Measurements from ENCODE around the gene DAPK3. TPM values are rescaled to one million over a fixed set of nuclear protein-coding genes. Genes with fewer than 3 reads are reported as not detected.

DAPK3 gene
- total RNA-seq, 1 experiment from 2014 or later = 66.6 TPM

DNA sequence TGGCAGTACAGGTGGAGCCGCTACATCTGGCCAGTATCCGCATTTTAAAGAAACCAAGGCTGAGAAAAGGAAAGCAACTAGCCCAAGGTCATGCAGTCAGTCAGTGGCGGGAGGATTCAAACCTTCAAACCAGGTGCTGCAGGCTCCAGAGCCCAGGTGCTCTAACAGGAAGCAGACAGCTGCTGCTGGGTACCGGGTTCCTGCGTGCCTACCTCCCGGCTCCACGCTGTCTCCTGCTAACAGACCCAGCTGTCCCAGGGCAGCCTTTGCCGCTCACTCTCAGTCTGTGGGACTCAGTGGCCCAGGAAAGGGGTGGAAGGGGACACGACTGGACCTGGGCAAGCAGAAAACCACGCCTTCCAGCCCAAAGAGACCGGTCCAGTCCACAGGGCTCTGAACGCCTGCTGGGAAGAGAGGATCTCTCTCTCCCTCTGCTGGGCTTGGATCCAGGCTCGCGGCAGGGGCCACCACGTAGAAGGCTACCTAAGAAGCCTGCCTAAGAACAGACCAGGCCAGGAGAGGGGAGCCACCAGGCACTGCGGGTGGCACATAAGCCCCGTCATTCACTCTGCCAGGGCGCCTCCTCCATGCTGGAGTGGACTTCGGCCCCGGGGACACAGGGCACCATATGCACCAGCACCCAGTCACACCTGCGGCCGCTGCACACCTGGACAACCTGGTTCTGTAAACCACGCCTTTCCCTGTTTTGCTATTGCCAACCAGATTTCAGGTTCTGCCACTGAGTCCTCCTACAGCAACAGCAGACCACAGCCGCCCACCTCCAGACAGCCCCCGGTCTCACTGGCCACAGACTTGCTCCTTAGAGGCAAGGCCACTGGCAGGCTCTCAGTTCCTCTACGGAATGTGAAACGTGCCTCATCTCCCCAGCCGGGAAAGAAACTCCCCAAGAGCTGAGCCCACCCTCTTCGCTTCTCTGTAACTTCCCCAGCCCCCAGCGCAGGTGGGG is 4.6 kb downstream of the DAPK3 start:
- no peak for ATAC-seq
- CTCF ChIA-PET = no interaction called here
- no TSS peak for BruUV-seq (replicated peaks)
- peaks cover 3% of the 10 kb centered on the region for H3K36me3 ChIP-seq (ENCODE audit: control insufficient read depth, insufficient read depth, low read length)
- H3K4me1 ChIP-seq (ENCODE audit: control insufficient read depth, insufficient read depth, low read length) = peaks cover 14% of the 10 kb centered on the region
- H3K4me3 ChIP-seq (ENCODE audit: low read depth in 2 of 2, low read length in 2 of 2) = no peak overlapping the region
- H3K9me3 ChIP-seq (ENCODE audit: control insufficient read depth, insufficient read depth, low read depth, low read length) = no peaks in the 10 kb centered on the region
- H3K27me3 ChIP-seq (ENCODE audit: control insufficient read depth, insufficient read depth, low read length) = no peaks in the 10 kb centered on the region
- in situ Hi-C loops (cut with HindIII; ENCODE audit: low pct_unique_long_range_greater_than_20kb, low sequenced_read_pairs) = no loop called here
- H3K27ac ChIP-seq (ENCODE audit: low read length) = no peak overlapping the region
- TF ChIP-seq POLR2AphosphoS5 (IDR thresholded peaks at IDR 0.05; ENCODE audit: low read depth, low read length) = no peak
- no peak for TF ChIP-seq REST (IDR thresholded peaks at IDR 0.05; ENCODE audit: insufficient read depth in 1 of 2, low read depth in 2 of 2, low read length in 1 of 2)
- TF ChIP-seq SIN3A (IDR thresholded peaks at IDR 0.05; ENCODE audit: borderline replicate concordance, insufficient read depth, low read depth, low read length) = no peak
- TF ChIP-seq TCF7L2 (IDR thresholded peaks at IDR 0.05; ENCODE audit: low read depth, low read length) = no peak
- TF ChIP-seq CTCF (IDR thresholded peaks at IDR 0.05) = no peak
- intact Hi-C loops (cut with micrococcal nuclease; ENCODE audit: unreplicated experiment) = no loop called here
- POLR2A ChIA-PET = no interaction called here
- no peak for DNase-seq (ENCODE audit: low read depth, low spot score)

DNA sequence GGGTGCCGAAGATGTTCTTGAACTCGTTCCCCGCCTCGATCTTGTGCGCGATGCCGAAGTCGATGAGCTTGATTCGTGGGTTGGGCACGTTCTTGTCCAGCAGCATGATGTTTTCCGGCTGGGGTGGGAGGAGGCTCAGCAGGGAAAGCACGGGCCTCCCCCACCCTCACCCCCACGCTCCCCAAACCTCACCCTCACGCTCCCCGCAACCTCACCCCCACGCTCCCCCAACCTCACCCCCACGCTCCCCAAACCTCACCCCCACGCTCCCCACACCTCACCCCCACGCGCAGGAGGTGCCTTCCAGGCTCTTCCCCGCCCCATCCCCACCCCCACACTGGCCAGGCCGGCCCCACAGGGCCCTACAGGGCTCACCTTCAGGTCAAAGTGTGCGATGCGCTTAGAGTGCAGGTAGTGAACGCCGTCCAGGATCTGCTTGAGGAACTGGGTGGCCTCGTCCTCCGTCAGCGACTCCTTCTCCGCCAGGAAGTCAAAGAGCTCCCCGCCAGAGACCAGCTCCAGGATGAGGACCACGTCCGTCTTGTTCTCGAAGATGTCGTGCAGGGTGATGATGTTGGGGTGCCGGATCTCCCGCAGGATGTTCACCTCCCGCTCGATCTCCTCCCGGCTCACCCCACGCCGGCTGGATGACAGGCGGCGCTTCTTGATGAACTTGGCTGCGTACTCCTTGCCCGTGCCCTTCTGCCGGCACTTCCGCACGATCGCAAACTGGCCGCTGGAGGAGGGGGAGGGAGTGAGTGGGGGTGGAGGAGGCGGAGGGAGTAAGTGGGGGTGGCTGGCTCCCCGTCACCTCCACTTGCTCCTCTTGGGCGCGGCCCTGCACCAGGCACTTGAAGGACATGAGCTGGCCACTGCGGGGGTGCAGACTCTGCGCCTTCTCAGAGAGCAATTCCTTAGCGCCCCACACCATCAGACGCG is 6.4 kb downstream of the DAPK3 start:
- in situ Hi-C loops (cut with HindIII; ENCODE audit: low pct_unique_long_range_greater_than_20kb, low sequenced_read_pairs) = no loop called here
- no peak for ATAC-seq
- Histone ChIP-seq H3K4me1 (ENCODE audit: control insufficient read depth, insufficient read depth, low read length) (peaks cover 11% of the 10 kb centered on the region), H3K9me3 (ENCODE audit: control insufficient read depth, insufficient read depth, low read depth, low read length) (no peaks in the 10 kb centered on the region), H3K36me3 (ENCODE audit: control insufficient read depth, insufficient read depth, low read length) (peaks cover 3% of the 10 kb centered on the region), H3K27ac (ENCODE audit: low read length) (no peak overlapping the region), H3K4me3 (ENCODE audit: low read depth in 2 of 2, low read length in 2 of 2) (no peak overlapping the region), H3K27me3 (ENCODE audit: control insufficient read depth, insufficient read depth, low read length) (no peaks in the 10 kb centered on the region)
- ChIA-PET CTCF (no interaction called here), POLR2A (no interaction called here)
- DNase-seq (ENCODE audit: low read depth, low spot score) = no peak
- TF ChIP-seq TCF7L2 (IDR thresholded peaks at IDR 0.05; ENCODE audit: low read depth, low read length) = no peak
- TF ChIP-seq POLR2AphosphoS5 (IDR thresholded peaks at IDR 0.05; ENCODE audit: low read depth, low read length) = no peak
- no peak for TF ChIP-seq REST (IDR thresholded peaks at IDR 0.05; ENCODE audit: insufficient read depth in 1 of 2, low read depth in 2 of 2, low read length in 1 of 2)
- TF ChIP-seq CTCF (IDR thresholded peaks at IDR 0.05) = no peak
- no peak for TF ChIP-seq SIN3A (IDR thresholded peaks at IDR 0.05; ENCODE audit: borderline replicate concordance, insufficient read depth, low read depth, low read length)
- BruUV-seq (replicated peaks) = no TSS peak
- intact Hi-C loops (cut with micrococcal nuclease; ENCODE audit: unreplicated experiment) = no loop called here
